H1 (cell line): ENCODE data around the gene FHIT. TPM values are rescaled to one million over a fixed set of nuclear protein-coding genes. Genes with fewer than 3 reads are reported as not detected.

Experiments used
- CTCF ChIA-PET: fragments of 300-600 bp; sonication (Branson Sonifier 250); formaldehyde crosslinking; loops from one replicate; lab custom pipeline; 2021; ENCODE audit not compliant: partially characterized antibody; lab: Charles Lee
- POLR2A ChIA-PET: fragments of 300-600 bp; sonication (Branson Sonifier 250); formaldehyde crosslinking; loops from one replicate; lab custom pipeline; 2021; ENCODE audit warnings: inconsistent platforms; ENCODE audit not compliant: partially characterized antibody; lab: Charles Lee
- DNase-seq, 2 experiments: peaks; one replicate each; pipeline versions ENCODE4 v3.0.0 to v3.0.0-alpha.2; 2010 to 2022; ENCODE audit warnings: low spot score in 2 of 2, low read depth in 1 of 2, mixed read lengths in 1 of 2
- FAIRE-seq: peaks from 2 replicates; lab custom pipeline; 2011; peaks lifted over from hg19 to GRCh38; lab: Jason Lieb, UNC
- H2AFZ ChIP-seq: 2 replicates; pipeline ENCODE4 v1.8.1; 2012; ENCODE audit warnings: low read length, inconsistent platforms
- H2AK5ac ChIP-seq: 2 replicates; pipeline ENCODE4 v1.6.1; 2013; ENCODE audit warnings: low read depth, low read length
- H2BK120ac ChIP-seq: replicated peaks from 2 replicates; pipeline ENCODE3; 2013; ENCODE audit warnings: low read depth, low read length, inconsistent platforms
- H2BK12ac ChIP-seq: 2 replicates; pipeline ENCODE4 v1.6.1; 2013; ENCODE audit warnings: low read depth, low read length
- H2BK15ac ChIP-seq: 2 replicates; pipeline ENCODE4 v1.6.1; 2013; ENCODE audit warnings: low read length
- H2BK20ac ChIP-seq: 2 replicates; pipeline ENCODE4 v1.6.1; 2013; ENCODE audit warnings: low read length
- H2BK5ac ChIP-seq: 2 replicates; pipeline ENCODE4 v1.6.1; 2013; ENCODE audit warnings: low read depth, low read length
- H3K14ac ChIP-seq: 2 replicates; pipeline ENCODE4 v1.6.1; 2013; ENCODE audit warnings: inconsistent platforms; ENCODE audit not compliant: insufficient read length
- H3K18ac ChIP-seq: 2 replicates; pipeline ENCODE4 v1.6.1; 2013; ENCODE audit warnings: low read length; ENCODE audit errors: extremely low read depth
- H3K23ac ChIP-seq: 2 replicates; pipeline ENCODE4 v1.6.1; 2013; ENCODE audit warnings: inconsistent platforms; ENCODE audit not compliant: insufficient read length
- H3K23me2 ChIP-seq: 2 replicates; pipeline ENCODE4 v1.6.1; 2013; ENCODE audit warnings: low read depth, low read length
- H3K27ac ChIP-seq: 2 replicates; pipeline ENCODE4 v1.6.1; 2011; ENCODE audit warnings: low read depth, low read length, inconsistent platforms
- H3K27me3 ChIP-seq, 4 experiments: replicated peaks in 1 of 4; 1 replicate in 1 of 4; 2 replicates in 3 of 4; pipeline versions ENCODE4 v1.6.1 to v1.8.1; 2011 to 2013; ENCODE audit warnings: low read length in 3 of 4, mild to moderate bottlenecking in 3 of 4, inconsistent platforms in 2 of 4, mixed read lengths in 2 of 4, moderate library complexity in 1 of 4; ENCODE audit not compliant: control insufficient read depth in 3 of 4, insufficient read depth in 3 of 4; ENCODE audit errors: extremely low read depth in 1 of 4
- H3K36me3 ChIP-seq, 4 experiments: 2 replicates each; pipeline versions ENCODE4 v1.6.1 to v1.8.1; 2011 to 2013; ENCODE audit warnings: mild to moderate bottlenecking in 4 of 4, low read length in 3 of 4, moderate library complexity in 2 of 4, control low read depth in 1 of 4, inconsistent platforms in 1 of 4; ENCODE audit not compliant: insufficient read depth in 4 of 4, control insufficient read depth in 2 of 4
- H3K4ac ChIP-seq: replicated peaks from 2 replicates; pipeline ENCODE3; 2013; ENCODE audit warnings: low read length, low read depth, mixed read lengths, inconsistent platforms; ENCODE audit not compliant: insufficient read length
- H3K4me1 ChIP-seq, 4 experiments: replicated peaks in 1 of 4; 1 replicate in 1 of 4; 2 replicates in 3 of 4; pipeline versions ENCODE4 v1.6.1 to v1.8.1; 2011 to 2013; ENCODE audit warnings: low read length in 3 of 4, inconsistent platforms in 2 of 4, mixed read lengths in 1 of 4; ENCODE audit not compliant: insufficient read depth in 4 of 4, control insufficient read depth in 3 of 4
- H3K4me2 ChIP-seq, 2 experiments: 2 replicates each; pipeline versions ENCODE4 v1.6.1 to v1.8.1; 2011 to 2013; ENCODE audit warnings: low read depth in 2 of 2, low read length in 2 of 2, control low read depth in 1 of 2, inconsistent platforms in 1 of 2, mild to moderate bottlenecking in 1 of 2; ENCODE audit not compliant: insufficient read depth in 1 of 2
- H3K4me3 ChIP-seq, 4 experiments: fragments of 200-600, 300-600 bp in 1 of 4; sonication (generic), shearing (Covaris generic), sonication (Bioruptor Twin) in 1 of 4; 2 replicates each; pipeline versions ENCODE4 v1.5.1 to v1.8.1; 2011 to 2016; ENCODE audit warnings: low read length in 4 of 4, low read depth in 3 of 4, control low read depth in 2 of 4, inconsistent platforms in 2 of 4, mild to moderate bottlenecking in 2 of 4, mixed read lengths in 1 of 4, moderate library complexity in 1 of 4; ENCODE audit not compliant: insufficient read depth in 2 of 4; ENCODE audit errors: extremely low read depth in 1 of 4
- H3K56ac ChIP-seq: replicated peaks from 2 replicates; pipeline ENCODE3; 2013; ENCODE audit warnings: low read depth, mild to moderate bottlenecking, mixed read lengths, low read length, inconsistent platforms; ENCODE audit not compliant: insufficient read length
- H3K79me1 ChIP-seq: 2 replicates; pipeline ENCODE4 v1.6.1; 2013; ENCODE audit warnings: low read depth, low read length, control low read depth
- H3K79me2 ChIP-seq, 2 experiments: 2 replicates each; pipeline versions ENCODE4 v1.6.1 to v1.8.1; 2012 to 2013; ENCODE audit warnings: low read length in 2 of 2, mild to moderate bottlenecking in 2 of 2, inconsistent platforms in 1 of 2; ENCODE audit not compliant: insufficient read depth in 2 of 2, control insufficient read depth in 1 of 2
- H3K9ac ChIP-seq, 4 experiments: replicated peaks in 1 of 4; 1 replicate in 1 of 4; 2 replicates in 3 of 4; pipeline versions ENCODE4 v1.6.1 to v1.8.1; 2011 to 2013; ENCODE audit warnings: low read depth in 3 of 4, low read length in 3 of 4, control low read depth in 2 of 4, mild to moderate bottlenecking in 2 of 4, moderate library complexity in 2 of 4, inconsistent platforms in 1 of 4; ENCODE audit errors: extremely low read depth in 1 of 4
- H3K9me3 ChIP-seq, 2 experiments: 2 replicates each; pipeline versions ENCODE4 v1.6.1 to v1.8.1; 2012 to 2013; ENCODE audit warnings: mild to moderate bottlenecking in 2 of 2, moderate library complexity in 2 of 2, control low read depth in 1 of 2, inconsistent platforms in 1 of 2, low read depth in 1 of 2, low read length in 1 of 2, mixed read lengths in 1 of 2; ENCODE audit not compliant: insufficient read depth in 2 of 2
- H4K20me1 ChIP-seq, 2 experiments: replicated peaks in 1 of 2; 2 replicates each; pipeline versions ENCODE3 to v1.8.1; 2011 to 2013; ENCODE audit warnings: inconsistent platforms in 2 of 2, low read length in 2 of 2, mild to moderate bottlenecking in 1 of 2; ENCODE audit not compliant: insufficient read depth in 2 of 2, control insufficient read depth in 1 of 2
- H4K5ac ChIP-seq: 2 replicates; pipeline ENCODE4 v1.6.1; 2013; ENCODE audit warnings: low read length, low read depth, mixed read lengths, inconsistent platforms; ENCODE audit not compliant: insufficient read length
- H4K8ac ChIP-seq: 2 replicates; pipeline ENCODE4 v1.8.0; 2013; ENCODE audit warnings: mild to moderate bottlenecking, moderate library complexity, low read length, inconsistent platforms; ENCODE audit not compliant: insufficient read depth; ENCODE audit errors: extremely low read depth
- H4K91ac ChIP-seq: replicated peaks from 2 replicates; pipeline ENCODE3; 2013; ENCODE audit warnings: low read length, mixed read lengths, inconsistent platforms; ENCODE audit not compliant: insufficient read length
- ASH2L ChIP-seq: fragments of 200-600, 300-600 bp; sonication (generic); IDR thresholded peaks from one replicate; pipeline ENCODE4 v1.7.1; 2017; ENCODE audit warnings: low read length
- ATF2 ChIP-seq: IDR thresholded peaks from 2 replicates; pipeline ENCODE4 v1.6.1; 2012; ENCODE audit warnings: low read length, inconsistent platforms
- CREB1 ChIP-seq: IDR thresholded peaks from 2 replicates; pipeline ENCODE4 v1.6.1; 2012; ENCODE audit warnings: inconsistent platforms
- MAFK ChIP-seq: IDR thresholded peaks from 2 replicates; pipeline ENCODE4 v1.6.1; 2012; ENCODE audit warnings: low read depth, mild to moderate bottlenecking, improper control_type of control experiment, low read length
- SIX5 ChIP-seq: IDR thresholded peaks from 2 replicates; pipeline ENCODE4 v1.6.1; 2011; ENCODE audit warnings: mild to moderate bottlenecking, low read depth, low read length
- TAF1 ChIP-seq: IDR thresholded peaks from 2 replicates; pipeline ENCODE4 v1.6.1; 2011; ENCODE audit warnings: mild to moderate bottlenecking, low read depth, low read length
- TAF7 ChIP-seq: optimal IDR thresholded peaks from 2 replicates; pipeline ENCODE3; 2011; ENCODE audit warnings: low read depth, mild to moderate bottlenecking, inconsistent platforms, low read length, moderate library complexity, borderline replicate concordance
- TBP ChIP-seq: IDR thresholded peaks from 2 replicates; pipeline ENCODE4 v1.6.1; 2011; ENCODE audit warnings: low read depth, low read length, improper control_type of control experiment
- TCF12 ChIP-seq: IDR thresholded peaks from 2 replicates; pipeline ENCODE4 v1.6.1; 2011; ENCODE audit warnings: low read depth, mild to moderate bottlenecking, low read length
- TEAD4 ChIP-seq: IDR thresholded peaks from 2 replicates; pipeline ENCODE4 v1.6.1; 2012; ENCODE audit warnings: low read depth, low read length, inconsistent platforms, mixed read lengths
- WGBS, 2 experiments: shearing (Covaris generic) in 1 of 2; methylation state at CpG; one replicate each; pipeline versions ENCODE4 v1.1.6 to v1.1.7; 2013 to 2015; ENCODE audit warnings: low lambda C conversion rate in 2 of 2, mixed read lengths in 2 of 2, inconsistent platforms in 1 of 2, low coverage in 1 of 2, missing lambda C conversion rate in 1 of 2; ENCODE audit not compliant: insufficient replicate concordance in 2 of 2, insufficient coverage in 1 of 2, insufficient read length in 1 of 2; ENCODE audit errors: extremely low coverage in 1 of 2, missing lambda C conversion rate in 1 of 2; 5-methylcytosine and 5-hydroxymethylcytosine counted together
- polyA plus RNA-seq, 7 experiments: library from polyadenylated mRNA; depleted of rRNA in 3 of 7; stranded (reverse) in 5 of 7; unstranded in 2 of 7; fragments of >200 nt in 5 of 7; fragments of 200-250 nt in 2 of 7; gene quantifications; 1 replicate in 5 of 7; 2 replicates in 1 of 7; 4 replicates in 1 of 7; pipeline versions ENCODE4 v1.2.1 to v1.2.3, GENCODE V29; 2011 to 2013; ENCODE audit warnings: missing spikeins in 2 of 7, mixed read lengths in 2 of 7
- total RNA-seq: library from RNA; stranded (reverse); fragmentation: NEBNext Ultra II Directional; extraction: Animal tissue kit (Norgen Biotek cat#: 25700); gene quantifications from 2 replicates; pipeline ENCODE4 v1.2.1, GENCODE V29; 2021

FHIT gene
- total and polyA plus RNA-seq, 2 of the 8 experiments (the other 6 are each of a cell fraction or from before 2014, with no cell fraction given), result 1.2 to 3.2 TPM

- FAIRE-seq, result no peak
Measured at GRCh38 chr3:60070366-60070765, 1180.9 kb downstream of the FHIT start.

More at GRCh38 chr3:60070366-60070765, 1180.9 kb downstream of the FHIT start:
- Histone ChIP-seq H2BK5ac (no peak overlapping the region), H3K23me2 (no peaks in the 10 kb centered on the region), H4K8ac (no peak overlapping the region), H3K79me2 (no peaks in the 10 kb centered on the region), H3K27ac (no peak overlapping the region), H4K5ac (no peak overlapping the region), H3K4me2 (no peak overlapping the region), H2BK15ac (no peak overlapping the region), H3K23ac (no peak overlapping the region), H4K20me1 (no peaks in the 10 kb centered on the region), H3K4me3 (no peak overlapping the region), H2BK12ac (no peak overlapping the region), H3K9ac (no peak overlapping the region), H3K18ac (no peak overlapping the region), H3K36me3 (no peaks in the 10 kb centered on the region), H3K4ac (no peak overlapping the region), H4K91ac (no peak overlapping the region), H3K27me3 (no peaks in the 10 kb centered on the region), H3K9me3 (no peaks in the 10 kb centered on the region), H2BK20ac (no peak overlapping the region), H3K56ac (no peak overlapping the region), H2BK120ac (no peak overlapping the region), H3K4me1 (no peaks in the 10 kb centered on the region), H2AK5ac (no peak overlapping the region), H3K79me1 (no peaks in the 10 kb centered on the region), H3K14ac (no peak overlapping the region), H2AFZ (no peak overlapping the region)
- WGBS, 2 experiments, result 81% methylated on average over 3 of the region's 3 CpGs; no CpG with 5 or more reads in 1 of the 2 experiments
- CTCF ChIA-PET, result no interaction called here
- DNase-seq, result no peak
- POLR2A ChIA-PET, result no interaction called here
- TF ChIP-seq TAF1 (no peak), MAFK (no peak), ATF2 (no peak), TCF12 (no peak), TBP (no peak), CREB1 (no peak), ASH2L (no peak), SIX5 (no peak), TEAD4 (no peak), TAF7 (no peak)
